Stimulated activated CD4-positive, alpha-beta T cell treated with anti-CD3 and anti-CD28 coated beads, TNF-alpha, amount 100 ng/mL, for 24 hours (primary cell): ENCODE results near the gene SETMAR.
"Not testable (repeated sequence)": the region's sequence is repeated elsewhere in the genome, so short reads cannot be mapped to it uniquely, and the experiment has no call there.

Source experiments
- DNase-seq, 3 experiments: peaks; one replicate each; pipeline ENCODE4 v3.0.0-alpha.2; 2020; ENCODE audit warnings: low read depth in 3 of 3

SETMAR gene

GRCh38 chr3:4313606-4314293 lies 10.6 kb downstream of the SETMAR start:
- no peak for DNase-seq

- DNase-seq: no peak
Measured at GRCh38 chr3:4314688-4315087, 11.5 kb downstream of the SETMAR start.

- no peak for DNase-seq
Measured at GRCh38 chr3:4320096-4320911, 17.1 kb downstream of the SETMAR start.

GRCh38 chr3:4321732-4322131 lies 18.6 kb downstream of the SETMAR start:
- no peak for DNase-seq

GRCh38 chr3:4322635-4323034 lies 19.5 kb downstream of the SETMAR start:
- DNase-seq: no peak

- DNase-seq: no peak
Measured at GRCh38 chr3:4323246-4324027, 20.3 kb downstream of the SETMAR start.

- DNase-seq: no peak
Measured at GRCh38 chr3:4326868-4327267, 23.7 kb downstream of the SETMAR start.

GRCh38 chr3:4329806-4330205 lies 26.6 kb downstream of the SETMAR start:
- not testable (repeated sequence) for DNase-seq

GRCh38 chr3:4332111-4332510 lies 28.9 kb downstream of the SETMAR start:
- no peak for DNase-seq

- DNase-seq: no peak
Measured at GRCh38 chr3:4332574-4332973, 29.4 kb downstream of the SETMAR start.

- no peak for DNase-seq
Measured at GRCh38 chr3:4332991-4333390, 29.8 kb downstream of the SETMAR start.

GRCh38 chr3:4334548-4334947 lies 31.4 kb downstream of the SETMAR start:
- DNase-seq: no peak

GRCh38 chr3:4335840-4336562 lies 32.8 kb downstream of the SETMAR start:
- no peak for DNase-seq

GRCh38 chr3:4336850-4337546 lies 33.8 kb downstream of the SETMAR start:
- DNase-seq: no peak

- DNase-seq: no peak
Measured at GRCh38 chr3:4338751-4339150, 35.6 kb downstream of the SETMAR start.

- no peak for DNase-seq
Measured at GRCh38 chr3:4340077-4340410, 36.9 kb downstream of the SETMAR start.

- no peak for DNase-seq
Measured at GRCh38 chr3:4340411-4341335, 37.5 kb downstream of the SETMAR start.

- DNase-seq: no peak
Measured at GRCh38 chr3:4341336-4341675, 38.1 kb downstream of the SETMAR start.

GRCh38 chr3:4343258-4343657 lies 40.1 kb downstream of the SETMAR start:
- no peak for DNase-seq

- peak; percentile 18 to 38 (median 22) for DNase-seq
Measured at GRCh38 chr3:4350789-4351163, 47.6 kb downstream of the SETMAR start.
